H1 (cell line): ENCODE measurements around the gene AMZ1. TPM values are rescaled to one million over a fixed set of nuclear protein-coding genes. Genes with fewer than 3 reads are reported as not detected.

Experiments
- BRCA1 ChIP-seq: IDR thresholded peaks from 2 replicates; pipeline ENCODE4 v1.6.1; 2012; ENCODE audit warnings: low read depth, low read length, improper control_type of control experiment
- MAFK ChIP-seq: IDR thresholded peaks from 2 replicates; pipeline ENCODE4 v1.6.1; 2012; ENCODE audit warnings: low read depth, mild to moderate bottlenecking, improper control_type of control experiment, low read length
- POLR2AphosphoS5 ChIP-seq: IDR thresholded peaks from 2 replicates; pipeline ENCODE4 v1.6.1; 2011; ENCODE audit warnings: low read depth, low read length
- SIX5 ChIP-seq: IDR thresholded peaks from 2 replicates; pipeline ENCODE4 v1.6.1; 2011; ENCODE audit warnings: mild to moderate bottlenecking, low read depth, low read length
- polyA plus RNA-seq, 7 experiments: library from polyadenylated mRNA; depleted of rRNA in 3 of 7; stranded (reverse) in 5 of 7; unstranded in 2 of 7; fragments of >200 nt in 5 of 7; fragments of 200-250 nt in 2 of 7; gene quantifications; 1 replicate in 5 of 7; 2 replicates in 1 of 7; 4 replicates in 1 of 7; pipeline versions ENCODE4 v1.2.1 to v1.2.3, GENCODE V29; 2011 to 2013; ENCODE audit warnings: missing spikeins in 2 of 7, mixed read lengths in 2 of 7
- total RNA-seq: library from RNA; stranded (reverse); fragmentation: NEBNext Ultra II Directional; extraction: Animal tissue kit (Norgen Biotek cat#: 25700); gene quantifications from 2 replicates; pipeline ENCODE4 v1.2.1, GENCODE V29; 2021
- TF ChIP-seq, protein P1 (sequence below): fragments of 300-600 bp; sonication (generic); IDR thresholded peaks from 2 replicates; pipeline ENCODE4 v1.7.1; 2012; ENCODE audit warnings: low read length, moderate library complexity, mild to moderate bottlenecking, inconsistent platforms; ENCODE audit not compliant: insufficient replicate concordance
- TF ChIP-seq, protein P2 (sequence below), 3 experiments: IDR thresholded peaks; 1 replicate in 2 of 3; 2 replicates in 1 of 3; pipeline versions ENCODE4 v1.5.1 to v1.6.1; 2011; ENCODE audit warnings: low read length in 3 of 3, mild to moderate bottlenecking in 3 of 3, inconsistent platforms in 2 of 3, low read depth in 1 of 3, moderate library complexity in 1 of 3; ENCODE audit not compliant: insufficient read depth in 1 of 3; ENCODE audit errors: control extremely low read depth in 1 of 3
- TF ChIP-seq, protein P3 (sequence below): IDR thresholded peaks from 2 replicates; pipeline ENCODE4 v1.6.1; 2012; ENCODE audit warnings: inconsistent platforms

The AMZ1 gene
- total and polyA plus RNA-seq, 2 of the 8 experiments (the other 6 are each of a cell fraction or from before 2014, with no cell fraction given) = 0.59 to 1.4 TPM

DNA sequence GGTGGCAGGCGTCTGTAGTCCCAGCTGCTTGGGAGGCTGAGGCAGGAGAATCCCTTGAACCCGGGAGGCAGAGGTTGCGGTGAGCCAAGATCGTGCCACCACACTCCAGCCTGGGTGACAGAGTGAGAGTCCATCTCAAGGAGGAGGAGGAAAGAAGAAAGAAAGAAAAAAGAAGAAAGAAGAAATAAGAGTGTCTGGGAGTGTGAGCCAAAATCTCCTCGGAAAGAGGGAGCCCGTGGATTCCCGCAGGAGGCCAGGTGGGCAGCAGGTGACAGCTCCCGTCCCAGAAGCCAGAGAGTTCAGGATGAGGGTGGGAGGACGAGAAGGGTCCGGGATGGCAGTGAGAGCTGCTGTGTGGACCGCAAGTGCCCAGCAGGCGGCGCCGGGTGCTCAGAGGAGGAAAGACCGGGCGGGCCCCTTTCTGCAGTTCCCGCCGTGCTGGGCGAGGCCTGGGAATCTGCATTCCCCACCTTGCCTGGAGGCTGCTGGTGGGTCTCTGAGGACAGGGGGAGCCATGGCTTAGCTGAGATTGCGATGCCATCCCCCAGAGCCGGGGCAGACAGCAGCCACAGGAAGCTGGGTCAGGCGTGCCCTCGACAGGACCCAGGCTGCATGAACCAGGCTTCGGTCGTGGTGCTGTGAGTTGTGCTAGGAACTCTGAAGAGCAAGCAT is 17.1 kb upstream of the AMZ1 start (continued):
- TF ChIP-seq, protein P1, sequence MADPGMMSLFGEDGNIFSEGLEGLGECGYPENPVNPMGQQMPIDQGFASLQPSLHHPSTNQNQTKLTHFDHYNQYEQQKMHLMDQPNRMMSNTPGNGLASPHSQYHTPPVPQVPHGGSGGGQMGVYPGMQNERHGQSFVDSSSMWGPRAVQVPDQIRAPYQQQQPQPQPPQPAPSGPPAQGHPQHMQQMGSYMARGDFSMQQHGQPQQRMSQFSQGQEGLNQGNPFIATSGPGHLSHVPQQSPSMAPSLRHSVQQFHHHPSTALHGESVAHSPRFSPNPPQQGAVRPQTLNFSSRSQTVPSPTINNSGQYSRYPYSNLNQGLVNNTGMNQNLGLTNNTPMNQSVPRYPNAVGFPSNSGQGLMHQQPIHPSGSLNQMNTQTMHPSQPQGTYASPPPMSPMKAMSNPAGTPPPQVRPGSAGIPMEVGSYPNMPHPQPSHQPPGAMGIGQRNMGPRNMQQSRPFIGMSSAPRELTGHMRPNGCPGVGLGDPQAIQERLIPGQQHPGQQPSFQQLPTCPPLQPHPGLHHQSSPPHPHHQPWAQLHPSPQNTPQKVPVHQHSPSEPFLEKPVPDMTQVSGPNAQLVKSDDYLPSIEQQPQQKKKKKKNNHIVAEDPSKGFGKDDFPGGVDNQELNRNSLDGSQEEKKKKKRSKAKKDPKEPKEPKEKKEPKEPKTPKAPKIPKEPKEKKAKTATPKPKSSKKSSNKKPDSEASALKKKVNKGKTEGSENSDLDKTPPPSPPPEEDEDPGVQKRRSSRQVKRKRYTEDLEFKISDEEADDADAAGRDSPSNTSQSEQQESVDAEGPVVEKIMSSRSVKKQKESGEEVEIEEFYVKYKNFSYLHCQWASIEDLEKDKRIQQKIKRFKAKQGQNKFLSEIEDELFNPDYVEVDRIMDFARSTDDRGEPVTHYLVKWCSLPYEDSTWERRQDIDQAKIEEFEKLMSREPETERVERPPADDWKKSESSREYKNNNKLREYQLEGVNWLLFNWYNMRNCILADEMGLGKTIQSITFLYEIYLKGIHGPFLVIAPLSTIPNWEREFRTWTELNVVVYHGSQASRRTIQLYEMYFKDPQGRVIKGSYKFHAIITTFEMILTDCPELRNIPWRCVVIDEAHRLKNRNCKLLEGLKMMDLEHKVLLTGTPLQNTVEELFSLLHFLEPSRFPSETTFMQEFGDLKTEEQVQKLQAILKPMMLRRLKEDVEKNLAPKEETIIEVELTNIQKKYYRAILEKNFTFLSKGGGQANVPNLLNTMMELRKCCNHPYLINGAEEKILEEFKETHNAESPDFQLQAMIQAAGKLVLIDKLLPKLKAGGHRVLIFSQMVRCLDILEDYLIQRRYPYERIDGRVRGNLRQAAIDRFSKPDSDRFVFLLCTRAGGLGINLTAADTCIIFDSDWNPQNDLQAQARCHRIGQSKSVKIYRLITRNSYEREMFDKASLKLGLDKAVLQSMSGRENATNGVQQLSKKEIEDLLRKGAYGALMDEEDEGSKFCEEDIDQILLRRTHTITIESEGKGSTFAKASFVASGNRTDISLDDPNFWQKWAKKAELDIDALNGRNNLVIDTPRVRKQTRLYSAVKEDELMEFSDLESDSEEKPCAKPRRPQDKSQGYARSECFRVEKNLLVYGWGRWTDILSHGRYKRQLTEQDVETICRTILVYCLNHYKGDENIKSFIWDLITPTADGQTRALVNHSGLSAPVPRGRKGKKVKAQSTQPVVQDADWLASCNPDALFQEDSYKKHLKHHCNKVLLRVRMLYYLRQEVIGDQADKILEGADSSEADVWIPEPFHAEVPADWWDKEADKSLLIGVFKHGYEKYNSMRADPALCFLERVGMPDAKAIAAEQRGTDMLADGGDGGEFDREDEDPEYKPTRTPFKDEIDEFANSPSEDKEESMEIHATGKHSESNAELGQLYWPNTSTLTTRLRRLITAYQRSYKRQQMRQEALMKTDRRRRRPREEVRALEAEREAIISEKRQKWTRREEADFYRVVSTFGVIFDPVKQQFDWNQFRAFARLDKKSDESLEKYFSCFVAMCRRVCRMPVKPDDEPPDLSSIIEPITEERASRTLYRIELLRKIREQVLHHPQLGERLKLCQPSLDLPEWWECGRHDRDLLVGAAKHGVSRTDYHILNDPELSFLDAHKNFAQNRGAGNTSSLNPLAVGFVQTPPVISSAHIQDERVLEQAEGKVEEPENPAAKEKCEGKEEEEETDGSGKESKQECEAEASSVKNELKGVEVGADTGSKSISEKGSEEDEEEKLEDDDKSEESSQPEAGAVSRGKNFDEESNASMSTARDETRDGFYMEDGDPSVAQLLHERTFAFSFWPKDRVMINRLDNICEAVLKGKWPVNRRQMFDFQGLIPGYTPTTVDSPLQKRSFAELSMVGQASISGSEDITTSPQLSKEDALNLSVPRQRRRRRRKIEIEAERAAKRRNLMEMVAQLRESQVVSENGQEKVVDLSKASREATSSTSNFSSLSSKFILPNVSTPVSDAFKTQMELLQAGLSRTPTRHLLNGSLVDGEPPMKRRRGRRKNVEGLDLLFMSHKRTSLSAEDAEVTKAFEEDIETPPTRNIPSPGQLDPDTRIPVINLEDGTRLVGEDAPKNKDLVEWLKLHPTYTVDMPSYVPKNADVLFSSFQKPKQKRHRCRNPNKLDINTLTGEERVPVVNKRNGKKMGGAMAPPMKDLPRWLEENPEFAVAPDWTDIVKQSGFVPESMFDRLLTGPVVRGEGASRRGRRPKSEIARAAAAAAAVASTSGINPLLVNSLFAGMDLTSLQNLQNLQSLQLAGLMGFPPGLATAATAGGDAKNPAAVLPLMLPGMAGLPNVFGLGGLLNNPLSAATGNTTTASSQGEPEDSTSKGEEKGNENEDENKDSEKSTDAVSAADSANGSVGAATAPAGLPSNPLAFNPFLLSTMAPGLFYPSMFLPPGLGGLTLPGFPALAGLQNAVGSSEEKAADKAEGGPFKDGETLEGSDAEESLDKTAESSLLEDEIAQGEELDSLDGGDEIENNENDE = no peak
- TF ChIP-seq, protein P2, sequence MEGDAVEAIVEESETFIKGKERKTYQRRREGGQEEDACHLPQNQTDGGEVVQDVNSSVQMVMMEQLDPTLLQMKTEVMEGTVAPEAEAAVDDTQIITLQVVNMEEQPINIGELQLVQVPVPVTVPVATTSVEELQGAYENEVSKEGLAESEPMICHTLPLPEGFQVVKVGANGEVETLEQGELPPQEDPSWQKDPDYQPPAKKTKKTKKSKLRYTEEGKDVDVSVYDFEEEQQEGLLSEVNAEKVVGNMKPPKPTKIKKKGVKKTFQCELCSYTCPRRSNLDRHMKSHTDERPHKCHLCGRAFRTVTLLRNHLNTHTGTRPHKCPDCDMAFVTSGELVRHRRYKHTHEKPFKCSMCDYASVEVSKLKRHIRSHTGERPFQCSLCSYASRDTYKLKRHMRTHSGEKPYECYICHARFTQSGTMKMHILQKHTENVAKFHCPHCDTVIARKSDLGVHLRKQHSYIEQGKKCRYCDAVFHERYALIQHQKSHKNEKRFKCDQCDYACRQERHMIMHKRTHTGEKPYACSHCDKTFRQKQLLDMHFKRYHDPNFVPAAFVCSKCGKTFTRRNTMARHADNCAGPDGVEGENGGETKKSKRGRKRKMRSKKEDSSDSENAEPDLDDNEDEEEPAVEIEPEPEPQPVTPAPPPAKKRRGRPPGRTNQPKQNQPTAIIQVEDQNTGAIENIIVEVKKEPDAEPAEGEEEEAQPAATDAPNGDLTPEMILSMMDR (IDR thresholded peaks at IDR 0.05; ENCODE audit: control extremely low read depth in 1 of 3, insufficient read depth in 1 of 3, low read depth in 1 of 3, low read length in 3 of 3) = peak in 2 of 3 experiments; percentile 90 to 94; a peak in 3 of 4 replicates
- no peak for TF ChIP-seq POLR2AphosphoS5
- no peak for TF ChIP-seq SIX5
- TF ChIP-seq MAFK = no peak
- no peak for TF ChIP-seq BRCA1
- TF ChIP-seq, protein P3, sequence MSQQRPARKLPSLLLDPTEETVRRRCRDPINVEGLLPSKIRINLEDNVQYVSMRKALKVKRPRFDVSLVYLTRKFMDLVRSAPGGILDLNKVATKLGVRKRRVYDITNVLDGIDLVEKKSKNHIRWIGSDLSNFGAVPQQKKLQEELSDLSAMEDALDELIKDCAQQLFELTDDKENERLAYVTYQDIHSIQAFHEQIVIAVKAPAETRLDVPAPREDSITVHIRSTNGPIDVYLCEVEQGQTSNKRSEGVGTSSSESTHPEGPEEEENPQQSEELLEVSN = no peak; the same call in 1 of the 2 replicates
